Right lobe of liver (tissue), 6 donors: ENCODE data around the gene RANBP2. TPM values are rescaled to one million over a fixed set of nuclear protein-coding genes. Genes with fewer than 3 reads are reported as not detected.

Experiments used
- ATAC-seq, 4 donors: fragments of 200-7000 bp; cut with Tn5 transposase; one replicate each; pipeline ENCODE4 v1.9.1; 2020; ENCODE audit warnings: mild to moderate bottlenecking in 4 of 4, moderate library complexity in 4 of 4
- DNase-seq, 3 donors: peaks; one replicate each; pipeline ENCODE4 v3.0.0-alpha.2; 2020
- H3K27ac ChIP-seq, 3 donors: fragments of 200-600 bp; one replicate each; pipeline ENCODE4 v1.8.0; 2022
- H3K27me3 ChIP-seq, 2 donors: fragments of 200-600 bp; one replicate each; pipeline ENCODE4 v1.8.0; 2022
- H3K36me3 ChIP-seq, 4 donors: fragments of 200-600 bp; sonication (generic) in 1 of 4; one replicate each; pipeline versions ENCODE4 v1.5.1 to v1.8.0; 2017 to 2022; ENCODE audit warnings: control low read depth in 1 of 4
- H3K4me1 ChIP-seq, 4 donors: fragments of 200-600 bp; sonication (generic) in 1 of 4; one replicate each; pipeline versions ENCODE4 v1.5.1 to v1.8.0; 2017 to 2022; ENCODE audit warnings: control low read depth in 1 of 4
- H3K4me3 ChIP-seq, 3 donors: fragments of 200-600 bp; one replicate each; pipeline ENCODE4 v1.8.0; 2022
- H3K9me3 ChIP-seq, 4 donors: fragments of 200-600 bp; sonication (generic) in 1 of 4; one replicate each; pipeline versions ENCODE4 v1.5.1 to v1.8.0; 2017 to 2022; ENCODE audit warnings: control low read depth in 1 of 4
- CTCF ChIP-seq, 4 donors: fragments of 200-600 bp in 3 of 4; fragments of 450-650 bp in 1 of 4; IDR thresholded peaks; one replicate each; pipeline versions ENCODE4 v1.5.1 to v1.8.0; 2016 to 2022; ENCODE audit warnings: antibody characterized with exemption in 4 of 4, mild to moderate bottlenecking in 2 of 4
- POLR2A ChIP-seq: fragments of 450-650 bp; IDR thresholded peaks from one replicate; pipeline ENCODE4 v1.6.1; 2017; ENCODE audit warnings: antibody characterized with exemption, mild to moderate bottlenecking
- WGBS: methylation state at CpG from one replicate; pipeline ENCODE4 v1.1.6; 2018; ENCODE audit warnings: low coverage, low lambda C conversion rate; ENCODE audit not compliant: insufficient coverage; ENCODE audit errors: missing lambda C conversion rate; 5-methylcytosine and 5-hydroxymethylcytosine counted together
- intact Hi-C, 2 donors: fragments of 100-400 bp; cut with DNase I; formaldehyde crosslinking; loops; one replicate each; pipeline versions ENCODE4 v1.11.2 to v1.14.1; 2022
- total RNA-seq, 6 experiments: library from RNA; depleted of rRNA in 2 of 6; stranded (reverse); fragments of >200 nt in 2 of 6; fragmentation: NEBNext Ultra II Directional in 3 of 6; extraction: Animal tissue kit (Norgen Biotek cat#: 25700) in 3 of 6; gene quantifications; one replicate each; pipeline versions ENCODE4 v1.1.0 to v1.2.4, GENCODE V29; 2016 to 2023
- donor health status: DM: no; HTN: yes; CAD: no.
- donor health status: DM: no; HTN: no; CAD: no.
- donor health status: DM: no; HTN: no; CAD: no.
- donor health status: DM: no; HTN: yes; CAD: no.
- donor health status: DM: no; HTN: yes; CAD: no.

The RANBP2 gene
- total RNA-seq, 6 experiments from 2014 or later = 31.9 to 41.5 (median 36.1) TPM

GRCh38 chr2:108809936-108810335 lies 90.7 kb downstream of the RANBP2 start:
- Histone ChIP-seq H3K9me3 (peaks cover 0 to 8% (median 4%) of the 10 kb centered on the region in 4 donors), H3K4me3 (no peak overlapping the region), H3K36me3 (no peaks in the 10 kb centered on the region), H3K27ac (no peak overlapping the region), H3K27me3 (no peaks in the 10 kb centered on the region), H3K4me1 (peaks cover 0 to 15% (median 3%) of the 10 kb centered on the region in 4 donors)
- intact Hi-C loops = no loop called here
- ATAC-seq (no peak), DNase-seq (no peak)
- 93% methylated on average over 3 of the region's 3 CpGs for WGBS
- no peak for TF ChIP-seq POLR2A
- TF ChIP-seq CTCF (IDR thresholded peaks at IDR 0.05) = no peak

GRCh38 chr2:108810993-108811957 lies 92.0 kb downstream of the RANBP2 start:
- Histone ChIP-seq H3K9me3 (peaks cover 0 to 8% (median 4%) of the 10 kb centered on the region in 4 donors), H3K4me1 (peaks cover 0 to 4% (median under 1%) of the 10 kb centered on the region in 4 donors), H3K36me3 (no peaks in the 10 kb centered on the region), H3K27me3 (no peaks in the 10 kb centered on the region), H3K4me3 (no peak overlapping the region), H3K27ac (no peak overlapping the region)
- intact Hi-C loops = no loop called here
- peak; percentile 78 to 99 (median 80) for ATAC-seq
- TF ChIP-seq POLR2A (no peak), CTCF (IDR thresholded peaks at IDR 0.05) (no peak)
- DNase-seq = no peak
- 100% methylated on average over 1 of the region's 4 CpGs for WGBS

DNA sequence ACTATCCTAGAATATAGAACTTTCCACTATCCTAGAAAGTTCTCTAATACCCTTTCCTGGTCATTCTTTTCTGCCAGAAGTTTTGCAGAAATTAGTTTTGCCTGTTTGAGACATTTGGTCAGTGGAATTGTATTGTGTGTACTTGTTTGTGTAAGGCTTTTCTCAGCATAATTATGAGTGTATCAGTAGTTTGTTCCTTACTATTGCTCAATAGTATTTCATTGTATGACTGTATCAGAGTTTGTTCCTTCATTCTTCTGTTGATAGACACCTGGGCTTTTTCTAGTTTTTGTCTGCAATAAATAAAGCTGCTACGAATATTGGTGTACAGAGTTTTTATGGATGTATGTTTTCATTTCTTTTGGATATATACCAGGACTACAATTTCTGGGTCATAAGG lies 94.5 kb downstream of the RANBP2 start:
- H3K4me3 ChIP-seq = no peak overlapping the region
- no peaks in the 10 kb centered on the region for H3K36me3 ChIP-seq
- H3K27me3 ChIP-seq = no peaks in the 10 kb centered on the region
- 80% methylated on average over 1 of the region's 1 CpG for WGBS
- intact Hi-C loops = no loop called here
- no peak for TF ChIP-seq CTCF (IDR thresholded peaks at IDR 0.05)
- ATAC-seq (peak in 1 of 4 donors; percentile 59), DNase-seq (no peak)
- H3K9me3 ChIP-seq = peaks cover 0 to 8% (median 4%) of the 10 kb centered on the region in 4 donors
- no peak overlapping the region for H3K27ac ChIP-seq
- H3K4me1 ChIP-seq = peaks cover 0 to 4% (median 0%) of the 10 kb centered on the region in 4 donors

GRCh38 chr2:108820482-108820881 lies 101.2 kb downstream of the RANBP2 start:
- H3K9me3 ChIP-seq = no peaks in the 10 kb centered on the region
- TF ChIP-seq POLR2A = no peak
- no peak for TF ChIP-seq CTCF (IDR thresholded peaks at IDR 0.05)
- peaks cover 0 to 3% (median 0%) of the 10 kb centered on the region in 4 donors for H3K4me1 ChIP-seq
- H3K4me3 ChIP-seq = no peak overlapping the region
- DNase-seq (no peak), ATAC-seq (no peak)
- H3K27me3 ChIP-seq = no peaks in the 10 kb centered on the region
- intact Hi-C loops = no loop called here
- 89% methylated on average over 2 of the region's 2 CpGs for WGBS
- peaks cover 0 to 2% (median 0%) of the 10 kb centered on the region in 4 donors for H3K36me3 ChIP-seq
- no peak overlapping the region for H3K27ac ChIP-seq
